Measurements from ENCODE around the gene ITK.

The ITK gene

DNA sequence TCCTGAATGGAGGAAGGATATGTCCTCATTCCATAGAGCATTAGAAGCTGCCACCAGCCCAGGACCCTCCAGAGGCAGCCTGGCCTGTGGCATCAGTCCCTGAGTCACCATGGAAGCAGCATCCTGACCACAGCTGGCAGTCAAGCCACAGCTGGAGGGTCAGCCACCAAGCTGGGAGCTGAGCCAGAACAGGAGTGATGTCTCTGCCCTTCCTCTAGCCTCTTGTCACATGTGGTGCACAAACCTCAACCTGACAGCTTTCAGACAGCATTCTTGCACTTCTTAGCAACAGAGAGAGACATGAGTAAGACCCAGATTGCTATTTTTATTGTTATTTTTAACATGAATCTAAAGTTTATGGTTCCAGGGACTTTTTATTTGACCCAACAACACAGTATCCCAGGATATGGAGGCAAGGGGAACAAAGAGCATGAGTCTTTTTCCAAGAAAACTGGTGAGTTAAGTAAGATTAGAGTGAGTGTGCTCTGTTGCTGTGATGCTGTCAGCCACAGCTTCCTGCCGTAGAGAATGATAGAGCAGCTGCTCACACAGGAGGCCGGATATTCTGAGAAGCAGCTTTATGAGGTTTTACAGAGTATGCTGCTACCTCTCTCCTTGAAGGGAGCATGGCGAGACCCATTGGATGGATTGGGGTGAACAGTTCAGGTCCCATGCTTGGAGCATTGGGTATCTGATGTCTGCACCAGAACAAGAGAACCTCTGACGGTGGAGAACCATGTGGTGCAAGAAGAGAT, 72.2 kb downstream of the ITK start:
- DNase-seq: peak; percentile 91

DNA sequence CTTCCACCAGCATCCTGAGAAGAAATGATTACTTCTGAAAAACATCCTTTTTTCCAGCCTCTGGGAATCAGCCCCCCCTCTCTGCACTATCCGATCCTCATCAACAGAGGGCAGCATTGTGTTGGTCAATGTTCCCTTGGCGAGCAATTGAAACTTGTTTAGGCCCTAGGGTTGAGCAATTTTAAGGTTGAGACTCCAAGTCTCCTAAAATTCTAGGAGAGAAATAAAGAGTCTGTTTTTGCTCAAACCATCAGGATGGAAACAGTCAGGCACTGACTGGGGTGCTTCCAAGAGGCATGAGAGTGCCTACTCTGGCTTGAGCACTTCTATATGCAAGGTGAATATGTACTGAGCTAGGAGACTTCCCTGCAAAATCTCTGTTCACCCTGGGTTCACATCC, 72.9 kb downstream of the ITK start:
- no peak for DNase-seq

DNA sequence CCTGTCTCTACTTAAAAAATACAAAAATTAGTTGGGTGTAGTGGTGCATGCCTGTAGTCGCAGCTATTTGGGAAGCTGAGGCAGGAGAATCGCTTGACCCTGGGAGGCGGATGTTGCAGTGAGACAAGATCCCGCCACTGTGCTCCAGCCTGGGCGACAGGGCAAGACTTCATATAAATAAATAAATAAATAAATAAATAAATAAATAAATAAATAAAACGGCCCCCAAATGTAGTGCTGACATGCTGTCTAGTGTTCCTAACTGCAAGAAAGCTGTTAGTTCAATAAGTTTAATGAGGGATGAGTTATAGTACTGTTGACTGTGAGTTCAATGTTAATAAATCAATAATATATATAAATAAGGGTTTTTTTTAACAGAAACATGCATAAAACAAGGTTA, 77.8 kb downstream of the ITK start:
- DNase-seq: no peak

DNA sequence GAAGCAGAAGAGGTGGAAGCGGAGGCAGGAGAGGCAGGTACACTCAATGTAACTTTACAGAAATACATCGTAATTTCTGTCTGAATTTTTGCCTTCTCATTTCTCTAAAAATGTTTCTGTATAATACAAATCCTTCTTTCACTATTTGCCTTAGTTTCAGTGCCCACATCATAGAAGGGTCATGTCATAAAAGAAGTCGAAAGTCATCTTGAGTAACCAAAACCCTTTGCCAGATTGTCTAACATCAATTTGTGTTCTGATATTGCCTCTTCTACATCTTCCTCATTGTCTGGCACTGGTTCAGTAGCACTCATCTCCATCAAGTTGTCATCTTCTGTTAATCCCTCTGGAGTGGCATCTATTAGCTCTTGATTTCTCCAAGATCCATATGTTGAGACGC, 79.1 kb downstream of the ITK start:
- DNase-seq: peak; percentile 71

DNA sequence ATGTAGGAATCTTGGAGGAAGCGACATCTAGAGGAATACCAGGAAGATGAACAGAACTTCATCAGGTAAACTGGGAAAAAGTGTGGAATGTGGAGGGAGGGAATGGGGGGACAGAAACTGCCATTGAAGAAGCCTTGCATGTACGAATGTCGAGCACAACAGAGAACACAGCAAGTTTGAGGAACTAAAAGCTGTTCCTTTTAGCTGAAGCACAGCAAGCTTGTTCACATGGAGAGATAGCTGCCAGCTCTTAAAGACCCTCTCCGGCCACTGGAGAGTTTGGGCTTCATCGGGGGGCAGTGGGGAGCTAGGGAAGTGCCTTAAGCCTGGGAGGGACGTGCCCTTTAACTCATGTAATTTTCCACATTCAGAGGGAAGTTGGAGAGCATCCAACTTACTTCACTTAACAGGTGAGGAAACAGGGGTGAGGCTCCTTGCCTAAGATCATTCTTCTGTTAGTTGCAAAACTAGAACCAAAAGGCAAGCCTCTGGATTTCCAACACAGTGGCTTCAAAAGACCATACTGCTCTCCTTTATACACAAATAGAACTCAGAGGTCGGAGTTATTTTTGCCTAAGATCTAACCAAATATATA, 83.0 kb downstream of the ITK start:
- no peak for DNase-seq

DNA sequence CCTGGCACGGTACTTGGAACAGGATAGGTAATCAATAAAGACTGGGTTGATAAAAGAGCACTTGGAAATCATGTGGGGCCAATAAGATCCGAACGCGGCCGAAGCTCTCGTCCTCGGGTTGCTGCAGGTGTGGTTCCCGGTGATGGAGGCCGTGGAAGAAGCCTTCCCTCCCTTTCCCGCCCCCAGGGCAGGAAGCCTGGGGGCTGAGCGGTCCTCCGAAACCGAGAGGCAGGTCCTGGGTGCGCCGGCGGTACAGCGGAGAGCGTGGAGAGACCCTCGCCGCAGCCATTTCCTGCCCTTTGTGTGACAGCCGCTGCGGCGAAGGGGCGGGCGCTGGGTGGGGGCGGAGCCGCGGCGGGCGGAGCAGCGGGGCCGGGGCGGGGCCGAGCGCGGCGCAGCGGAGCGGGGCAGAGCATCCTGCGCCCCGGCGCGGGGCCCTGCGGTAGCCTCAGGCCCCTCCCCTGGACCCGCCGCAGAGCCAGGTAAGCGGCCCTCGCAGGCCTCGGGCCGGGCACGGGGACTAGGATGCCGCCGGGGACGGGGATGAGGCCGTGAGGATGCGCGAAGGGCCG, 85.2 kb downstream of the ITK start, which contains the start of gene CYFIP2:
CYFIP2 (plus strand) TSS at position 410 of the 572 bp plus-strand sequence. CDS start 19,239 bp downstream, outside the sequence.
- DNase-seq: peak; percentile 85

DNA sequence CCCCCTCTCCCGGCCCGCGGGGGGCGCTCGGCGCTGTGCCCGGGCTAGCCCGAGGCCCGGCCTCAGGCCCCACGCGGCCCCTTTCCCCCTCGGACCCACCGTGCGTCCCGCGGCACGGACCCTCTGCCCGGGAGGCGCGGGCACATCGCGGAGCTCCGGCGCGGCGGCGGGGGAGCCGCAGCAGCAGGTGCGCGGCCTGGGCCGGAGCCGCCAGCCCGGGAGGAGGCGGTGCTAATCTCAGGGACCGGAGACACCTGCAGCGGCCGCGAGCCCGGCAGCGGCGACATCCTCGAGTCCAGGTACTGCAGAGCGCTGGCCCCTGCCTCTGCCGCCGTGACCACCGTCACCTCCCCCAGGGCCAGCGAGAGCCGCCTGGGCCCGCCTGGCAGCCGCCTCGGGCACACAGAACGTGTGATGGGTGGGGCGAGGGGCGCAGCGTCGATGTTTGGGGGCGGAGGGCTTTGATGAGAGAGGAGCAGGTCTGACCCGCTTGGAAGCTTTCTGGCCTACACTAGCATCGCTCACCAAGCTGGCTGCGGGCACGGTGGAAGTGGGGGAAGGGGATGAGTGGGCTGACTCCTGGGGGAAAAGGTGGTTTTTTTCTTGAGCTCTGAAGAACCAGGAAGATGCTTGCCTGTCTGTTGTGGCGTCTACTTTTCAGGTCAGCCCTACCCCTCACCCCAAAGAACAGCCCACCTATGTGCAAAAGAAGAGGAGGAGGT, 85.8 kb downstream of the ITK start:
- DNase-seq: no peak

DNA sequence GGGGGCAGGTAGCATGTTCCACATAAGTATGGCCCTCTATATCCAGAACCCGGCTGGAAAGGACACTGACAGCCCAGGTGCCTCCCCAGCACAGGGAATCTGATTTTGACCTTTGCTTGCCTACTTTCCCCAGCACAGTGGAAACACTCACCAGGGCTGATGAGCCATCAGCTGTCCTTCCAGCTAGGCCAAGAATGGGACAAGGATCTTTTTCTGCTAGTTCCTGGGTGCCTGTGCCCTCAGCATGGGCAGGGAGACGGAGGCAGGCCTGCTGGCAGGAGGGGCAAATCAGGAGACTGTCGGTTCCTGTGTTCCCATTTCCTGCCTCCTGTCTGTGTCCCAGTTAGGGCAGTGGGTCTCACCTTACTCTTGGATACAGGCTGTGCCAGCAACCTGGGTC, 86.4 kb downstream of the ITK start:
- DNase-seq: no peak

DNA sequence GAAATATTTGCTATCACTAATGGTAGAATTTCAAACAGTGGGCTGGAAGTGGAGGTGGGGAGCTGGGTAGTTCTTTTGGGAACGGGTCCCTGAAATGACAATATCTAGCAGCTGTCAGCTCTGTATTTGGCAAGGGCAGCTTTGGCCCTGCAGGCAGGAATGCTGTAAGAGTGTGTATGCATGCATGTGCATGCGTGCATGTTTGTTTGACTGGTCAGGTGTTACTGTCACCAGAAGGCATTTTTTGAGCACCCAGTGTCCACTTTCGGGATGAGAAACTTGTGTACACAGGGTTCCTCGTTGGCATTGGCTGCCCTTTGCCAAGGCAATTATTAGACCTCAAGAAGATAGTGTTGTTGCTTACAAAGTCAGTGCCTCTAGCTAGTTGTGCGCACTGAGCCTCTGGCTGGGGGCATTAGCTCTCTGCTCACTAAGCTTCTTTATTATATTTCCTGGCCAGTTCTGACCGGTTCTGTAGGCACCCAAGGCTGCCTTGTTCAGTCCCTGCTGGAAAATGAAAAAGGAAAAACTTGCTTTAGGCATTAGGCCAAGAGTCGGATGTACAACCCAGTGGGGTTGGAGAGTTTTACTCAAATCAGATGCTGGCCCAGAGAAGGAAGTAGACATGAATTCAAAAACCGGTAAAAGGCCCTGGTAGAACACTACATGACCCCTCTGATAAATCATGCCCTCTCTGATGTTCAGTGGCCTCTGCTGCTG, 87.3 kb downstream of the ITK start:
- no peak for DNase-seq

DNA sequence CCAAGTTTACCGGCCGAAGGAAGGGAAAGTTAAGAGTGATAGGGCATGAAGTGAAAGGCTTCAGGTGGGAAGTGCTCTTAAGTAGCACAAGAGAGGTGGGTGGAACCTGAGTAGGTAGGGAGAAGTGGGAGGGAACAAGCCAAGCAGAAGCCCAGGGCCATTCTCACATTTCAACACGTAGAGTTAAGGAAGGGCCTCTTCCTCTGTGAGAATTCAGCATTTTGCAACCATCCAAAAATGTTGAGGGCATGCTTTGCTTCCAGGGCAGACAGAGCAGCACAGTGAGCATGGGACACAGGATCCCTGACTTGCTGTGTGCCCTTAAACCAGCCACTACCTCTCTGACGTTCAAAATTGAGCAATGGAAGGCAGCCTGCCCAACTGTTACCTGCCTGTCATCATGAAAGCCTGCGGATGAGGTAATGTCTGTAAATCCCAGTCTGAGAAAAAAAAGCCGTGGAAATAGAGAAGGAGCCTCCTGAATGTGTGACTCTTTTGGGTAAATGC, 88.6 kb downstream of the ITK start:
- no peak for DNase-seq

DNA sequence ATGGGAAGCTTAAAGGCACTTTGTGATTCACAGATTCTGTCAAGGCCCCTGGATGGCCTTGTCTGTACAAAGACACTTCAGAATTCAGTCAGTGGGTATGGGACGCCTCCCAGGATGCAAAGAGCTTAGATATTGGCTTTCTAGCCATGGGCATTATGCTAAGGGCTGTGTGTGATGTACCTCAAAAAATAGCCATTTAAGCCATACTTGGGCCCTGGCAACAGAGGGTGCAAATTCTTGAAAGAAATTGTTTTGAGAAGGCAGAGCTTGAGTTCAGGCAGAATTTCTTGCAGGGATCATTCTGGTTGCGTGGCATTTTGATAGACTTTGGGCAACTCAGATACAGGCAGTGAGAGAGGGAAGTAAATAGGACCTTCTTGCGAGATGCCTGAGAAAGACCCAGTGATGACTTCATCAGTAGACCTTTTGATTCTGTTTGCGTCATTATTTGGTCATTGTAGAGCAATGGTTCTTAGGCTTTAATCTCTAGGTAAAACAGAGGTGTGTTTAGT, 89.2 kb downstream of the ITK start:
- DNase-seq: peak; percentile 67

DNA sequence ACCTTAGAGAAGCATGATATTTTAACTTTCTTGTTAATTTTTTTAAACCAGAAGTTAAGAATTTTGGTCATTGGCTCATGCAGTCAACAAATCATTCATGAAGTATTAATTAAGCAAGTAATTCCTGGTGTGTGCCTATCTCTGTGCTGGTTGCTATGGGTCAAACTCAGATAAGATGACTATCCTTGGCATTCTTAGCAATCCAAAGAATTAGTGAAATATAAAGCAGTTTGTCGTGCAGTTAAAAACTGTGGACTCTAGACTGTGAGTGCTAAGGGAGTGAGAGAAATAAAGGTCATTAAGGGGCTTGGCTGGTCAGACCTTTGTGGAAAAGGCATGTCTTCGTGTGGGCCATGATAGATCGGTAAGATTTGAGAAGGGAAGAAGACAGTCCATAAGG, 90.1 kb downstream of the ITK start:
- DNase-seq: no peak

DNA sequence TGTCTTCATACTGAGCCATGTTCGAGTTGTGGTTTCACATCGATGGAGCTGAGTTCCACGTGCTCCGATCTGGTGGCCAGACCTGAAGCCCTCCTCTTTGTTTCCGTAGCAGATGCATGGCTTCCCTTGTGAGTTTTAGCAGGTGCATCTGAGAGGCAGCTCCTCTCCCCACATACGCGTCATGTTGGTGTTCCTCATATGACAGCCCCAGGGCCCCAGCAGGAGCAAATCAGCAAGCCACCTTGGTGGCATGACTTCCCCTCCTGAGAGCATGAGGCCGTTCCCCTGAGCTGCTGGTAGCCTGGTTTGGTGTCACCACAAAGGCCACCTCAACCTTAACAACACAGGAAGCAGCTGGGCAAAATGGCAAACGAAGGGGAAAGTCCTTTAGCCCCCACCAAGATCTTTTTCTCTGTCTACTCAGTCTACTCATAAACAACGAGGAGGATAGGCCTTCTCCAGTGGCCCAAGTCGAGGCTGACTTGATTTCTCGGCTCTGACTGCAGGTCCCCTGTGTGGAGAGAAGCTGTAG, 91.2 kb downstream of the ITK start:
- peak; percentile 96 for DNase-seq

DNA sequence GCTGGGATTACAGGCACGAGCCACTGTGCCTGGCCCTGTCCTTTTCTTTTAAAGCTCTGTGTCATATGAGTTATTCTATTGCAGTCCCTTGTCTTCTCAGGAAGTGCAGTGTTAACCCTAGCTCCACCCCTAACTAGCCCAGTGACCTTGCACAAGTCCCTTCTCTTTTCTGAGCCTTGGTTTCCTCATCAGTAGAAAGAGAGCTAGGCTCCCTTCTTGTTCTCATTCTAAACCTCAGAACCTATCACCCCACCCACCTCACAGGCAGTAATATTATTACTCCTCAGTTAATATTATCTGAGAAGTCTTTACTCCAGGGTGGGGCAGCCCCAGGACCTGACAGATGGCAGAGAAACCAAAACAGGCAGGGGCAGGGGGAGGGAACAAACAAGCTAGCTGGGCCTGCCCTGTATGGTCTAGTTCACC, 92.5 kb downstream of the ITK start:
- peak; percentile 77 for DNase-seq

DNA sequence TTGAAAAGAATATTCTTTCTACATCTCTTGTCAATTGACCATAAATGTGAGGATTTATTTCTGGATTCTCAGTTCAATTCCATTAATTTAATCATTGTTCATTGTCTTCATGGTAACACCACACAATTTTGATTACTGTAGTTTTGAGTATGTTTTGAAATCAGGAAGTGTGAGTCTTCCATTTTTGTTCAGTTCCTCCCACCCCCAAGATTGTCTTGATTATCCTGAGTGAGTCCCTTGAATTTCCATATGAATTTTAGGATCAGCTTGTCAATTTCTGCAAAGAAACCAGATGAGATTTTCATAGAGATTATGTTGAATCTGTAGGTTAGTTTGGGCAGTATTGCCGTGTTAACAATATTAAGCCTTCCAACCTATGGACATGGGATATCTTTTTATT, 94.8 kb downstream of the ITK start:
- DNase-seq: no peak

DNA sequence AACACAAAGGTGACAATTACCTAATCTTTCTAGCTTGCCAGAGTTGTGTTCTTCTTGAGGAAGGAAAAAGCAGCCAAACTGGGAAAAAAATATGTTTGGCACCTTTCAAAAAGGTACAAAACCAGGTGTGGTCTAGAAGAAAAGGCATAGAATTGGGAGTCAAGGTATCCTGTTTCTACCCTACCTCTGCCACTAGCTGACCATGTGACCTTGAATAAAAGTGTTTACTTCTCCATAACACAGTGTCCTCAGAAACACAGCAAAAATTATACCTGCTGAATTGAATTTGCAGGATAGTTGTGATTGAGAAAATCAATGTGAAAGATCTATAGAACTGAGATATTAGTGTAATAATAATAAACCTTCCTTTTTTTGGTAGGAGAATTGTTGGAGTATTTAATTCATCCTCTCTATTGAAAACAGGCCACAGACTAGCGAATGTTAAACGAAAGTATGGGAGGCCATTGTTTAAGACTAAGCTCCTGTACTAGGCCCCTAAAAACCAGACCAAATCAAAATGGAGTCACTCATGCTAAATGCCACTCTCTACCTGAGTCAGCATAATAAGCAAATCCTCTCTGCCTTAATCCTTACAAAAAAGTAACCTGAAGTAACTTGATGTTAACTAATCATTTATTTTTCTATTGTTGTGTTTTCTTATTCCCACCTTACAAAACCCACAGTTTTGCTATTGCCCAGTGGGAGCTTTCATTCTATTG, 97.8 kb downstream of the ITK start:
- DNase-seq: no peak

DNA sequence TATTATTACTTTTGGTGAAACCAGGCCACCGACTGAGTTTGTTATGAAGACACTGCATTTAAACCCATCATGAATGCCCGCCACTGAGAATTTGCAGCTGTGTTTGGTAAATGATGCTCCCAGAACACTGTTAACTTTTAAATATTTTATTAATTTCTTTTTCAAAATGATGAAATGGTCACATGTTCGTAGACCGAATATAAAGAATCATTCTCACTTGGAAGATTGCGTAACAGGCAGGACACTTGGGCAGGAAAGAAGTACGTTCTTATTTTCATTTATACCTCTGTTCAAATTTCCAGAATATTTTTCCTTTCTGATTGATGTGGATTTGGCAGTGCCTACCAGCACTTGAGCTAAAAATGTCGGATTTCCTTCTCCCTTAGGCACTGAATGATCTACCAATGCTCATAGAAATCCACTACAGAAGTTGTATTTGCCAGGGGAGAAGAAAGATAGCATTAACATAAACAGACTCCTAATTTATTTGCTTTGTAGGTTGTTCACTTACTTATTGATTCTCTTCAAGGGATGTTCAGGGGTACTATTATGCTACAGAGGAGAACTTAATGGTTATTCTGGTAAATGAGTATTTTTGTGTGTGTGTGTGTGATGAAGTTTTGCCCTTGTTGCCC, 99.1 kb downstream of the ITK start:
- no peak for DNase-seq

DNA sequence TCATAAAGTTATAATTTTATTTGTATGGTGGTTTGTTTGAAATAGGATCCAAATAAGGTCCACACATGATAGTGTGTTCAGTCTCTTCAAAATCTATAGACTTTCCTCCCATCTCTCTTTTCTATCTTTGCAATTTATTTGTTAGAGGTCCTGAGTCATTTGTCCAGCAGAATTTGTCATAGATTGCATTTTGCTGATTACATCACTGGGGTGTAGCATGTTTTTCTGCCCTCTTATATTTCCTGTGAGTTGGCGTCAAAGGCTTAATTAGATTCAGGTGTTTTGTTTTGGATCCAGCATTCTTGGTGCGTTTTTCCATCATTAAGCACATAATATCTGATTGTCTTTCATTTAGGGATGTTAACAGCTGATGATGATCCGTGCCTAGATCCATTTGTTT, 100.3 kb downstream of the ITK start:
- no peak for DNase-seq

DNA sequence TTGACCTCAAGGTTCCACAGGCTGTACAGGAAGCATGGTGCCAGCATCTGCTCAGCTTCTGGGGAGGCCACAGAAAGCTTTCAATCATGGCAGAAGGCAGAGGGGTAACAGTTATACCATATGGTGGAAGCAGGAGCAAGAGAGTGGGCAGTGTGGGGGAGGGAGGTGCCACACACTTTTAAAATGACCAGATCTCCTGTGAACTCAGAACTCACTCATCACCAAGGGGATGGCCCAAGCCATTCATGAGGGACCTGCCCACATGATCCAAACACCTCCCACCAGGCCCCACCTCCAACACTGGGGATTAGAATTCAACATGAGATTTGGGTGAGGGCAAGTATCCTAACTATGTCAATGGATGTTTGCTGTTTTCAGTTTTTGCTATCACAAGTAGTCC, 101.5 kb downstream of the ITK start:
- no peak for DNase-seq

DNA sequence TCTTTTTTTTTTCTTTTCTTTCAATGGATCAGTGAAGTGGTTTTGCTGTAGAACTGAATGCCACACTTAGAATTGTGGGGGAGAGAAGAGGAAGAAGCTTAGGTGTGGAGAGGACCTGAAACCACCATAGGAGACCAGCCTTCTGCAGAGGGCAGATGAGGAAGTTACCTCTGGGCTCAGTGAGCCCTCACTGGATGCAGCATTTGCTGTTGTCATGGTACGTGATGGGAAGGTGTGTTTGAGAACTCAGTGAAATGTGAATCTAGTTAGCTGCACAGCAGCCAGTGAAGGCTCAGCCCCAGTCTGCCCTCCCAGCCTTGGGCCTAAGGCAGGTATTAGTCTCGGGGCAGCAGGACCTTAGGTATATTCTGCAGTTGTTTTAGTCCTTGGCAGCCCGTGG, 102.8 kb downstream of the ITK start:
- DNase-seq: no peak
